Small intestine (tissue), 16 donors: ENCODE measurements around the gene TLR2. TPM values are rescaled to one million over a fixed set of nuclear protein-coding genes. Genes with fewer than 3 reads are reported as not detected.

Experiments
- DNase-seq, 2 donors: peaks; one replicate each; pipeline versions ENCODE4 v3.0.0 to v3.0.0-alpha.2; 2013
- FAIRE-seq: peaks from 2 replicates; lab custom pipeline; 2012; peaks lifted over from hg19 to GRCh38; lab: Jason Lieb, UNC
- H3K27ac ChIP-seq, 3 donors: one replicate each; pipeline ENCODE4 v1.5.1; 2013; ENCODE audit warnings: low read length in 2 of 3, mild to moderate bottlenecking in 2 of 3, control low read depth in 1 of 3, inconsistent platforms in 1 of 3, low read depth in 1 of 3, moderate library complexity in 1 of 3
- H3K27me3 ChIP-seq, 3 donors: one replicate each; pipeline ENCODE4 v1.6.1; 2013; ENCODE audit warnings: low read length in 3 of 3, inconsistent platforms in 1 of 3; ENCODE audit not compliant: control insufficient read depth in 3 of 3, insufficient read depth in 3 of 3
- H3K36me3 ChIP-seq, 3 donors: one replicate each; pipeline ENCODE4 v1.6.1; 2013; ENCODE audit warnings: low read length in 3 of 3, inconsistent platforms in 1 of 3, low read depth in 1 of 3, mild to moderate bottlenecking in 1 of 3, moderate library complexity in 1 of 3; ENCODE audit not compliant: control insufficient read depth in 3 of 3, insufficient read depth in 2 of 3
- H3K4me1 ChIP-seq, 3 donors: one replicate each; pipeline ENCODE4 v1.6.1; 2013; ENCODE audit warnings: low read length in 2 of 3, inconsistent platforms in 1 of 3, low read depth in 1 of 3, mild to moderate bottlenecking in 1 of 3, moderate library complexity in 1 of 3; ENCODE audit not compliant: control insufficient read depth in 3 of 3, insufficient read depth in 2 of 3
- H3K4me3 ChIP-seq, 3 donors: one replicate each; pipeline ENCODE4 v1.5.1; 2013; ENCODE audit warnings: low read length in 3 of 3, control low read depth in 1 of 3, inconsistent platforms in 1 of 3, low read depth in 1 of 3, mild to moderate bottlenecking in 1 of 3, moderate library complexity in 1 of 3
- H3K9me3 ChIP-seq, 2 donors: one replicate each; pipeline ENCODE4 v1.6.1; 2013; ENCODE audit warnings: low read depth in 1 of 2, low read length in 1 of 2; ENCODE audit not compliant: control insufficient read depth in 2 of 2, insufficient read depth in 1 of 2
- WGBS, 3 donors: extraction: QIAGEN DNeasy Blood & Tissue Kit; methylation state at CpG; one replicate each; pipeline ENCODE4 v1.1.7; 2013; 5-methylcytosine and 5-hydroxymethylcytosine counted together
- long read RNA-seq, 10 donors: transcript quantifications; one replicate each; lab custom pipeline, GENCODE V29; 2026
- polyA plus RNA-seq, 4 donors: library from polyadenylated mRNA; stranded (reverse) in 3 of 4; unstranded in 1 of 4; fragments of 200-250 nt in 3 of 4; fragments of 120-200 nt in 1 of 4; gene quantifications; one replicate each; pipeline versions ENCODE4 v1.2.1 to v1.2.3, GENCODE V29; 2013
- donor health status: healthy with polysubstance abuse.
- donor health status: control.
- donor health status: control.
- donor health status: Bipolar disorder and iron deficiency.
- donor health status: healthy.

TLR2 gene
- 10 to 100 TPM in 1 of 4 donors, 1 to 10 TPM in 3; 1.4 to 11.2 (median 3.1) TPM for polyA plus RNA-seq
- long read RNA-seq, donor 1, full-length matches to known transcripts = 8 of 8 reads
- long read RNA-seq, donor 1, partial matches to known transcripts = 0 of 8 reads
- long read RNA-seq, donor 1, other reads (novel, unspliced or antisense) = 0 of 8 reads
- long read RNA-seq, donor 2, full-length matches to known transcripts = 3 of 3 reads
- long read RNA-seq, donor 2, partial matches to known transcripts = 0 of 3 reads
- long read RNA-seq, donor 2, other reads (novel, unspliced or antisense) = 0 of 3 reads
- long read RNA-seq, donor 3, full-length matches to known transcripts = 8 of 8 reads
- long read RNA-seq, donor 3, partial matches to known transcripts = 0 of 8 reads
- long read RNA-seq, donor 3, other reads (novel, unspliced or antisense) = 0 of 8 reads
- long read RNA-seq, donor 4 = 0 reads
- long read RNA-seq, donor 5, full-length matches to known transcripts = 5 of 5 reads
- long read RNA-seq, donor 5, partial matches to known transcripts = 0 of 5 reads
- long read RNA-seq, donor 5, other reads (novel, unspliced or antisense) = 0 of 5 reads
- long read RNA-seq, donor 6, full-length matches to known transcripts = 6 of 6 reads
- long read RNA-seq, donor 6, partial matches to known transcripts = 0 of 6 reads
- long read RNA-seq, donor 6, other reads (novel, unspliced or antisense) = 0 of 6 reads
- long read RNA-seq, donor 7, full-length matches to known transcripts = 2 of 2 reads
- long read RNA-seq, donor 7, partial matches to known transcripts = 0 of 2 reads
- long read RNA-seq, donor 7, other reads (novel, unspliced or antisense) = 0 of 2 reads
- long read RNA-seq, donor 8 = 0 reads
- long read RNA-seq, donor 9, full-length matches to known transcripts = 1 of 1 reads
- long read RNA-seq, donor 9, partial matches to known transcripts = 0 of 1 reads
- long read RNA-seq, donor 9, other reads (novel, unspliced or antisense) = 0 of 1 reads
- long read RNA-seq, donor 10, full-length matches to known transcripts = 2 of 2 reads
- long read RNA-seq, donor 10, partial matches to known transcripts = 0 of 2 reads
- long read RNA-seq, donor 10, other reads (novel, unspliced or antisense) = 0 of 2 reads

GRCh38 chr4:153684182-153684970 lies at the start of gene TLR2:
TSS of gene TLR2 (plus strand) at chr4:153684280. CDS start at chr4:153702908, 18,628 bp downstream.
- peaks cover 0 to 7% (median 2%) of the 10 kb centered on the region in 3 donors for H3K36me3 ChIP-seq
- H3K4me1 ChIP-seq = peaks cover 0 to 5% (median 0%) of the 10 kb centered on the region in 3 donors
- no peak for FAIRE-seq
- DNase-seq = peak; percentile 80 to 92
- peak within 1 kb of the TSS; percentile 58 to 71 (median 68) for H3K4me3 ChIP-seq
- H3K27me3 ChIP-seq = peaks cover 0 to 7% (median 2%) of the 10 kb centered on the region in 3 donors
- WGBS, 3 donors = 0 to 2% (median 1%) methylated on average over 61 to 75 of the region's 75 CpGs
- H3K9me3 ChIP-seq = peaks cover 0 to 22% of the 10 kb centered on the region in 2 donors
- peak within 1 kb of the TSS in 1 of 3 donors; percentile 70 for H3K27ac ChIP-seq

GRCh38 chr4:153634738-153635353 lies 49.2 kb upstream of the TLR2 start:
- H3K36me3 ChIP-seq = peaks cover 0 to 34% (median 2%) of the 10 kb centered on the region in 3 donors
- no peak for FAIRE-seq
- DNase-seq = peak; percentile 8 to 21

GRCh38 chr4:153635846-153636245 lies 48.2 kb upstream of the TLR2 start:
- peaks cover 0 to 25% (median 2%) of the 10 kb centered on the region in 3 donors for H3K36me3 ChIP-seq
- H3K4me3 ChIP-seq = no peak overlapping the region
- H3K27me3 ChIP-seq = no peaks in the 10 kb centered on the region
- WGBS, 3 donors = 84 to 94% (median 93%) methylated on average over 6 of the region's 6 CpGs
- H3K9me3 ChIP-seq = peaks cover 0 to 7% of the 10 kb centered on the region in 2 donors
- H3K27ac ChIP-seq = no peak overlapping the region
- DNase-seq (no peak), FAIRE-seq (no peak)
- no peaks in the 10 kb centered on the region for H3K4me1 ChIP-seq

More at GRCh38 chr4:153634738-153635353, 49.2 kb upstream of the TLR2 start:
- Histone ChIP-seq H3K4me1 (no peaks in the 10 kb centered on the region), H3K27me3 (no peaks in the 10 kb centered on the region), H3K4me3 (no peak overlapping the region), H3K9me3 (peaks cover 0 to 10% of the 10 kb centered on the region in 2 donors), H3K27ac (no peak overlapping the region)
- 87 to 91% (median 90%) methylated on average over 3 of the region's 3 CpGs for WGBS, 3 donors

- no peaks in the 10 kb centered on the region for H3K4me1 ChIP-seq
- peaks cover 0 to 19% (median 2%) of the 10 kb centered on the region in 3 donors for H3K36me3 ChIP-seq
- H3K4me3 ChIP-seq = no peak overlapping the region
- no peak overlapping the region for H3K27ac ChIP-seq
- FAIRE-seq (no peak), DNase-seq (no peak)
- no peaks in the 10 kb centered on the region for H3K27me3 ChIP-seq
- WGBS, 3 donors = 83 to 95% (median 87%) methylated on average over 3 of the region's 3 CpGs
- no peaks in the 10 kb centered on the region for H3K9me3 ChIP-seq
These were observed 46.9 kb upstream of the TLR2 start for GRCh38 chr4:153637201-153637600.

- FAIRE-seq = no peak
- 96 to 97% (median 97%) methylated on average over 8 of the region's 8 CpGs for WGBS, 3 donors
These were observed 46.1 kb upstream of the TLR2 start for GRCh38 chr4:153638011-153638410.

DNA sequence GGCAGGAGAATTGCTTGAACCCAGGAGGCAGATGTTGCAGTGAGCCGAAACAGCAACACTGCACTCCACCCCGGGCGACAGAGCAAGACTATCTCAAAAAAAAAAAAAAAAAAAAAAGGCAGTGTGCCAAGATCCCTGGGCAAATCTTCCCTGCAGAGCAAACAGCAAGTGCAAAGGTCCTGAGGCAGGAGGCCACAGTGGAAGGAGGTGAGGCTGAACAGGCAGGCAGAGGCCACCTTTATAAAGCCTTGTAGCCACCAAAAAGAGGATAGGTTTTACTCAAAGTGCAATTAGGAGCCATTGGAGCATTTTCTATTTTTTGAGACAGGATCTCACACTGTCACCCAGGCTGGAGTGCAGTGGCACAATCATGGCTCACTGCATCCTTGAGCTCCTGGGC lies 45.1 kb upstream of the TLR2 start:
- Histone ChIP-seq H3K36me3 (peaks cover 0 to 16% (median 2%) of the 10 kb centered on the region in 3 donors), H3K9me3 (no peaks in the 10 kb centered on the region), H3K4me3 (no peak overlapping the region), H3K27ac (no peak overlapping the region), H3K27me3 (no peaks in the 10 kb centered on the region), H3K4me1 (no peaks in the 10 kb centered on the region)
- FAIRE-seq = no peak
- no peak for DNase-seq
- WGBS, 3 donors = 76 to 85% (median 81%) methylated on average over 3 of the region's 3 CpGs

More at GRCh38 chr4:153638011-153638410, 46.1 kb upstream of the TLR2 start:
- no peaks in the 10 kb centered on the region for H3K4me1 ChIP-seq
- H3K4me3 ChIP-seq = no peak overlapping the region
- no peak for DNase-seq
- H3K27me3 ChIP-seq = no peaks in the 10 kb centered on the region
- no peak overlapping the region for H3K27ac ChIP-seq
- peaks cover 0 to 16% (median 2%) of the 10 kb centered on the region in 3 donors for H3K36me3 ChIP-seq
- no peaks in the 10 kb centered on the region for H3K9me3 ChIP-seq
